Measurements from ENCODE around the gene PXDN. TPM values are rescaled to one million over a fixed set of nuclear protein-coding genes. Genes with fewer than 3 reads are reported as not detected.

The PXDN gene
- total and polyA plus RNA-seq, 7 donors, result 4.1 to 15.4 (median 9.4) TPM

DNA sequence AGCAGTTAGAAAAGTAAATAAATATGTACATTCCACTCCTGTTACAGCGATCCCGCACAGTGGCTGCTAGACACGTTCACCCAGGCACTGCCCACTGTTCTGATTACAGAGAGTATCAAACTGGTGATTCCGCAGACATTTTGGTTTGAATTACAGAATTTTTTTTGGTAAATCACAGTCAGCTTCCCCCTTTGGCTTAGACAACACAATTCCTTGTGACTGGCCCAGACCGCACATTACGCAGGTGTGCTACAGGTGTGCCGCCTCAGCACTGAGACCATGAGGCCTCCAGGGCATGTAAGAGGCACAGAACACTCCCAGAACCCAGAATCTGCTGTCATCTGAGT lies 112.3 kb downstream of the PXDN start:
- ATAC-seq (no peak), DNase-seq (no peak)
- Histone ChIP-seq H3K9me3 (no peaks in the 10 kb centered on the region), H3K27ac (no peak overlapping the region), H3K27me3 (ENCODE audit: insufficient read depth in 3 of 3, low read length in 2 of 3) (peaks cover 0 to 11% (median 0%) of the 10 kb centered on the region in 3 donors), H3K4me1 (no peaks in the 10 kb centered on the region), H3K4me3 (no peak overlapping the region), H3K36me3 (ENCODE audit: insufficient read depth in 1 of 2, low read depth in 1 of 2) (peaks cover 0 to 31% of the 10 kb centered on the region in 2 donors)
- WGBS, 3 donors, result 82 to 93% (median 86%) methylated on average over 7 of the region's 7 CpGs
- TF ChIP-seq, protein P1, sequence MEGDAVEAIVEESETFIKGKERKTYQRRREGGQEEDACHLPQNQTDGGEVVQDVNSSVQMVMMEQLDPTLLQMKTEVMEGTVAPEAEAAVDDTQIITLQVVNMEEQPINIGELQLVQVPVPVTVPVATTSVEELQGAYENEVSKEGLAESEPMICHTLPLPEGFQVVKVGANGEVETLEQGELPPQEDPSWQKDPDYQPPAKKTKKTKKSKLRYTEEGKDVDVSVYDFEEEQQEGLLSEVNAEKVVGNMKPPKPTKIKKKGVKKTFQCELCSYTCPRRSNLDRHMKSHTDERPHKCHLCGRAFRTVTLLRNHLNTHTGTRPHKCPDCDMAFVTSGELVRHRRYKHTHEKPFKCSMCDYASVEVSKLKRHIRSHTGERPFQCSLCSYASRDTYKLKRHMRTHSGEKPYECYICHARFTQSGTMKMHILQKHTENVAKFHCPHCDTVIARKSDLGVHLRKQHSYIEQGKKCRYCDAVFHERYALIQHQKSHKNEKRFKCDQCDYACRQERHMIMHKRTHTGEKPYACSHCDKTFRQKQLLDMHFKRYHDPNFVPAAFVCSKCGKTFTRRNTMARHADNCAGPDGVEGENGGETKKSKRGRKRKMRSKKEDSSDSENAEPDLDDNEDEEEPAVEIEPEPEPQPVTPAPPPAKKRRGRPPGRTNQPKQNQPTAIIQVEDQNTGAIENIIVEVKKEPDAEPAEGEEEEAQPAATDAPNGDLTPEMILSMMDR (IDR thresholded peaks at IDR 0.05), result no peak
- intact Hi-C loops (cut with DNase I), result no loop called here

DNA sequence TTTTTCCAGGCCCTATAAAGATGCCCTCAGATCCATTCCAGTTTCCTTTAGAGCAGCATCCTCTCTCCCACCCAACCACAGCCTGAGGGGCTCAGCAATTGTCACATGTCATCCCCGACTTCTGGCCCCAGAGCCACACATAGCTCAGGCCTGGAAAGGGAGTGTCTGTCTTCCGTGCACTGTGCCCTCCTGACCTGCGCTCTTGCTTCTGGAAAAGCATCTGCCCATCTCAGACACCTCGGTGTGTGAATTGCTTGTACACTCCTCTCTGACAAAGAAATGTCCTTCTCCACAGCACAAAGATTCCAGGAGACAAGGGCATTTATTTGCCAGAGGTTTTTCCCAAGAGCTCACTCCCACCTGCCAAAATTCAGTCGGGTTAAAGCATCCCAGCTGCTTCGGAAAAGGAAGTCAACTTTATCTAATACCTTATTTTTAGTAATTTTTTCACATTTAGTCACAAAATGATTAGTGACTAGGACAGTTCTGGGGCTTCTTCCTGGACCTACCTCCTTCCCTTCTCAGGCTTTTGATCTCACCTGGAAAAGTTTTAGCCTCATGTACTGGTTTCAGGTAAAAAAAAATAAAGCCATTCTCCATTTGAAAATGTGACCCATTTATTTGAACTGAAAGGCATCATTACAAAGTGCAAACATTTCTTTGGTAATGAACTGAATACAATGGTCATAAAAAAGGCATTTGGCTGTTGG lies 112.9 kb downstream of the PXDN start:
- ATAC-seq (no peak), DNase-seq (no peak)
- intact Hi-C loops (cut with DNase I), result no loop called here
- Histone ChIP-seq H3K27ac (no peak overlapping the region), H3K4me3 (no peak overlapping the region), H3K27me3 (ENCODE audit: insufficient read depth in 3 of 3, low read length in 2 of 3) (peaks cover 0 to 11% (median 0%) of the 10 kb centered on the region in 3 donors), H3K4me1 (no peaks in the 10 kb centered on the region), H3K9me3 (no peaks in the 10 kb centered on the region), H3K36me3 (ENCODE audit: insufficient read depth in 1 of 2, low read depth in 1 of 2) (peaks cover 0 to 31% of the 10 kb centered on the region in 2 donors)
- 48 to 70% (median 52%) methylated on average over 6 of the region's 6 CpGs for WGBS, 3 donors
- TF ChIP-seq, protein P1 (IDR thresholded peaks at IDR 0.05), result no peak

DNA sequence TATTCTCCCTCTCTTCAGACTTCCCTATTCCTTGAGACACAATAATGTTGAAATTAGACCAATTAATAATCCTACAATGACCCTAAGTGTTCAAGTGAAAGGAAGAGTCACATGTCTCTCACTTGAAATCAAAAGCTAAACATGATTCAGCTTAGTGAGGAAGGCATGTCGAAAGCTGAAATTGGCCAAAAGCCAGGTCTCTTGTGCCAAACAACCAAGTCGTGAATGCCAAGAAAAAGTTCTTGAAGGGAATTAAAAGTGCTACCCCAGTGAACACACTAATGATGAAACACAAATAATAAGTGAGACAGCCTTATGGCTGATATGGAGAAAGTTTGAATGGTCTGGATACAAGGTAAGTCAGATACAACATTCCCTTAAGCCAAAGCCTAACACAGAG lies 115.4 kb downstream of the PXDN start:
- intact Hi-C loops (cut with DNase I), result no loop called here
- DNase-seq (no peak), ATAC-seq (peak in 2 of 4 donors; percentile 26 to 54)
- TF ChIP-seq, protein P1 (IDR thresholded peaks at IDR 0.05), result no peak
- H3K9me3 ChIP-seq, result no peaks in the 10 kb centered on the region
- WGBS, 3 donors, result 3 to 19% (median 7%) methylated on average over 2 of the region's 2 CpGs
- H3K36me3 ChIP-seq (ENCODE audit: insufficient read depth in 1 of 2, low read depth in 1 of 2), result peaks cover 0 to 10% of the 10 kb centered on the region in 2 donors
- peaks cover 0 to 5% (median 0%) of the 10 kb centered on the region in 3 donors for H3K27me3 ChIP-seq (ENCODE audit: insufficient read depth in 3 of 3, low read length in 2 of 3)
- H3K27ac ChIP-seq, result no peak overlapping the region
- H3K4me1 ChIP-seq, result no peaks in the 10 kb centered on the region
- no peak overlapping the region for H3K4me3 ChIP-seq

DNA sequence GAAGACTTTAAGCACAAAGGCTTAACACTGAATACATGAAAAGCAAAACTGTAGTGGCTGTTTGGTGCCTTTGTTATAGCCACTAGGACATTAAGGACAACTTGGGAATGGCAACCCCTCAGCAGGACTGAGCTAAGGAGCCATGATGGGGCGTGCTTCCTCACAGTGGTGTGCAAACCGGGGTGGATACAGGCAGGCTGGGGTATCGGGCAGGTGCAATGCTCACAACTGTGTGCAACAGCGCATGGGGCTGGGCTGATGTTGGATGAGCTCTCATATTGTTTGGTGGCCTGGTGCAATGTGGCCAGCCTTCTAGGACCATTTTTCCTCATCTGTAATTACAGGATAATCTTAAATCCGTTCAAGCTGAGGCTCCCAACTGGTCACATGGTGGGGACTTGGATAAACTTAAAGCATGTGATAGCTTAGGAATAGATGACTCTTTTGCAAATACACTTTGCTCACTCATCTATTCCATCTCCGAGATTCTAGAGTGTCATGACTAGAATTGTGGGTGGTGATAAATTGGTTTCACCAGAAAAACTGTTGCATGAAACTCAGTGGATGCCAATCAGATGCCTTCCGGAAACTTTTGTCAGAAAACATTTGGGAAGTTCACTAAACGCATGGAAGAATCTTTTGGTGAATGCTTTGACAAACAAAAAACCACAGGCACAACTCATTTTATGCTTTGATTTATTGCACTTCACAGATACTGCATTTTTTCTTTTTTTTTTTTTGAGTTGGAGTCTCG lies 116.5 kb downstream of the PXDN start:
- Histone ChIP-seq H3K4me1 (no peaks in the 10 kb centered on the region), H3K27ac (no peak overlapping the region), H3K27me3 (ENCODE audit: insufficient read depth in 3 of 3, low read length in 2 of 3) (peaks cover 0 to 5% (median 0%) of the 10 kb centered on the region in 3 donors), H3K9me3 (no peaks in the 10 kb centered on the region), H3K4me3 (no peak overlapping the region), H3K36me3 (ENCODE audit: insufficient read depth in 1 of 2, low read depth in 1 of 2) (peaks cover 0 to 2% of the 10 kb centered on the region in 2 donors)
- 66 to 77% (median 71%) methylated on average over 9 of the region's 9 CpGs for WGBS, 3 donors
- intact Hi-C loops (cut with DNase I), result no loop called here
- DNase-seq, result no peak
- TF ChIP-seq, protein P1 (IDR thresholded peaks at IDR 0.05), result no peak
- ATAC-seq, result no peak
